Measurements from ENCODE around the gene RNU2-1. TPM values are rescaled to one million over a fixed set of nuclear protein-coding genes. Genes with fewer than 3 reads are reported as not detected.

Gene RNU2-1
- total and polyA plus RNA-seq, 2 of the 13 experiments (the other 11 are each of a cell fraction or from before 2014, with no cell fraction given), result not detected

- TF ChIP-seq NFAT5 (CRISPR knock-in tag; IDR thresholded peaks at IDR 0.05) (no peak), RORA (CRISPR knock-in tag; IDR thresholded peaks at IDR 0.05) (0 out of 2 replicates have a peak, but pooled peaks have one; percentile 34), ZNF616 (CRISPR knock-in tag; IDR thresholded peaks at IDR 0.05; ENCODE audit: low read depth) (peak; percentile 32; the same call in 1 of the 2 replicates), TP53 (CRISPR knock-in tag; conservative IDR thresholded peaks at IDR 0.05) (0 out of 2 replicates have a peak, but pooled peaks have one; percentile 12), ZBTB33 (CRISPR knock-in tag; IDR thresholded peaks at IDR 0.05) (no peak), RERE (CRISPR knock-in tag; IDR thresholded peaks at IDR 0.05; ENCODE audit: low read depth) (no peak), ZNF24 (IDR thresholded peaks at IDR 0.05) (no peak), ZNF563 (CRISPR knock-in tag; IDR thresholded peaks at IDR 0.05) (no peak), ZNF761 (CRISPR knock-in tag; conservative IDR thresholded peaks at IDR 0.05) (no peak), SOX5 (CRISPR knock-in tag; IDR thresholded peaks at IDR 0.05; ENCODE audit: borderline replicate concordance) (no peak), ZNF335 (CRISPR knock-in tag; IDR thresholded peaks at IDR 0.05) (no peak)
Observed at GRCh38 chr17:43211480-43212402, 22.0 kb downstream of the RNU2-1 start, which contains the start of gene TMEM106A (continued).
